ENCODE data around the gene CNTN1.
"Not testable (repeated sequence)": the region's sequence is repeated elsewhere in the genome, so short reads cannot be mapped to it uniquely, and the experiment has no call there.

CNTN1 gene

DNA sequence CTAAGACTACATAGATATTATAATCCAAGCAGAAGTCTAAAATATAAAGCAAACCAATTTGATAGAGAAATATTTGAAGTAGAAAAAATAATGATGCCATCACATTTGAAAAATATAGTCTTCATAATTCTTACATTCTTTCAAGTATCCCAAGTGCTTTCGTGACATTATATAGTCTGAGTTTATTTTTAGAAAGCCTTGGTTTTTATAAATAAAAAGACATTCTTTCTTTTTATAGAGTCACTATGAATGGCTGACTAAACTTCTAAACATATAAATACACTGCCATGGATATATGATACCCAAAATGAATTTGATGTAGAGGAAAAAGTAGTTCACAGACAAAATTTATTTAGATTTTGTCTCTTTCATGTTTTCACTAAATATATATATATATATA is 360.8 kb downstream of the CNTN1 start:
- no peak for DNase-seq

DNA sequence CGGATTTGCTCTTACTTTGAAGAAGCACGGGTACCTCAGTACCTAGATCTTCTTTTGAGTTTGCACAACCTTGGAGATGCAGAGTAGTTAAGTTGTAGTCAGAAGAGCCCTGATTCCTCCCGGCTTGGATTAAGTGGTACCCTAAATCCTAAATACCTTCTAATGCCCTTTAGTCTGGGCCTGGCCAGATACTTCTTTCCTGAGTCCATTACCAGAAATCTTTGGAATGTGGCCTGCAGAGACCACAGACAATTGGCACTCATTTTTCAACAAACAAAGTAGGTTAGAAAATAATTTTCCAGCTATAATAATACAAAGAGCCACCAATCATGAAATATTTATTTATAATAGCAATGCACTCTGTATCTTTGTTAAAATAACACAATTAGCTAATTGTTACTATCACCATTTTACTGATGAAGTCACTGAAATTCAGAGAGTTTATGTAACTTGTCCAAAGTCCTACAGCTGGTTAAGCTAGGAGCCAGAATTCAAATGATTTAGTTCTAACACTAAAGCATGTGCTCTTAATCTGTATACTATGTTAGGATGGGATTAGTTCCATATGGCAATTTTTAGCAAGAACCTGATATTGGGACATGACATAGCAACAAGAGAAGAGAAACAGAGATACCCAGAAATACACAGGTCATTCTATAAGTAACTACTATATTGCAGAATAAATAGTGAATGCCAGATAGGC is 363.8 kb downstream of the CNTN1 start:
- DNase-seq: no peak

DNA sequence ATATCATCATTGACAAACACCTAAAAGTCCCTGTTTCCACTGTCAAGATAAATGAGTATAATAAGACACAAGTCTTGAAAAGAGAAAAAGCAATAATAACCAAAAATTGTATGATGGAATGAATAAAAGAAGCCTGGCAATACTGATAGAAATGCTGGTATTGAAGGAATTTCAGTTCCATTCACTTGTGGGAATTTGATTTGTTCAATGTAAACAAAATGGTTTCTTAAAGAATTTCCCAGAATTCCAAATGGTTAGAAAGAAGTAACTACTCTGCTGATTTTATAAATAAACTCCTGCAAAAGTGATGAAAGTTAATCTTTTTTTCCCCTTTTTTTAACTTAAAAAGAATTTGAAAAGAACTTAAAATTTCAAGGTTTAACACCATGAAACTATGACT is 366.0 kb downstream of the CNTN1 start:
- no peak for DNase-seq

- DNase-seq: no peak
Measured at GRCh38 chr12:41061192-41061591, 369.0 kb downstream of the CNTN1 start.

DNA sequence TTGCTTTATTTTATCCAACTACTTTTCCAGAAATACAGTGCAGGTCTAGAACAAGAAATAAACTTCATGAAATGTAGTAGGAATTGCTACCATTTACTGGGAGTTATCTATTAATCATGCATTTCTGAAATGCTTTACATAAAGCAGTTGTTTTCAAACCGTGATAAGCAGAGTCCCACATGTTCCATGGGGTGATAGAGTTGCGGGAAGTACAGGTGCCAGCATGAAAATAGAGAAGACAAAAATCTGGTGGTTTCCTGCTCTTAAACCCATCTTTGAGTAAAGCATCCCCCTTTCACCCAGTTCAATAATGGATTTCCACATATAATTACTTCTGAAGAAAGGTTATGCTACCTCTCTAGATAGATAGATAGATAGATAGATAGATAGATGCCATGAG is 372.2 kb downstream of the CNTN1 start:
- no peak for DNase-seq

DNA sequence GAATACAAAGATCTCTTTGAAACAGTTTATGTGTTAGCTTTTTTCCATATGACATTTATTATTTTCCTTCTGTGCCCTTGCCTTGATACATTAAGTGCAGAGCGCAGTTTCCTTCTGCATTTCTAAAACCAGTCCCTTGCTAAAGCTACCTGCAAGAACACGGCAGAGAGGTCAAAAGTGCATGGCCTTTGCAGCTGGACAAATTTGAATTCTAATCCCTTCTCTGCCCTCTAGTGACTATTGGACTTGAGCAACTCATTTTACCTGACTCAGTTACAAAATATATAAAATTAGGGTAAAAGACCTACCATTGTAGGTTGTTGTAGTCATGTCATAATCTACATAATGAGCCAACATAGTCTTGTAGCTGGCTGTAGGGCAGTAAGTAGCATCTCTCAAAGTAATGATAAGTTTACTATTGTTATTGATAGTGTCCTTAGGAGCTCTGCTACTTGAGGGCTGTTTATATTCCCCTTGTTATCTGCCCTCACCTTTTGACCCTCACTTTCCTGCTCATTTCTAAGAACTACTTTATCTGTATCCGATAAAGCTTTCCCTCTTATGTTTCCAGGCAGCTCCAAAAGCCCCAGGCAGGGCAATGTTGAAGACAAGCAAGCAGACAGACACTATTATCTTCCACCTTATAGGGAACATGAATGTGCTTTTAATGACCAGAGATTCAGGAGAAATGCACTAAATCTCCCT is 375.9 kb downstream of the CNTN1 start:
- no peak for DNase-seq

DNA sequence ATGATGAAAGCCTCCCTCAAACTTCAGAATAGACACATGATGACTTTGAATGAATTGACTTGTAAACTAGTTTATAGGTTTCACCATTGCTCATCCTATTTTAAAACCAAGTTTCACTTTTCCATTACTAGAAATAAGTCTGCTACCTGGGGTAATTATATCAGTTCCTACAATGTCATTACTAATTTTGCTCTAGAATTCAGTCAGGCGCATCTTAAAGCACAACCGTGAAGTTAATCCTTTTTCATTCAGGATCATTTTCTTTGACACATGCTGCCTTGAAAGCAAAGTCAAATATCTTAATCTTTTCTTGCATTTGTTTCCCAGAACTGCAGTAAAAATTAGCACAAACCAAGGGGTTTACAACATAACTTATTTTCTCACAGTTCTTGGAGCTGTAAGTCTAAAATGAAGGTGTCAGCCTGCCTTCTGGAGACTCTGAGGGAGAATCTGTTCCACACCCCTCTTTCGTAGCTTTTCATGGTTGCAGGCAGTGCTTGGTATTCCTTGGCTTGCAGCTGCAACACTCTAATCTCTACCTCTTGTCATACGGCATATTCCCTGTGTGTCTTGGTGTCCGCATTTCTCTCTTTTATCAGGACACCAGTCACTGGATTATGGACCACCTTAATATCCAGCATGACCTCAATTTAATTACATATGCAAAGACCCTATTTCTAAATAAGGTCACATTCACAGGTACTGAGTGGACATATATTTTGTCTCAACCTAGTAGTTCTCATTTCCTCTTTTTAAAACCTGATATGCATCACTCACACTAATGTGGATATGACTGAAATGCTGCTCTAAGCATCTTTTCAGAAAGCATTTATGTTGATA is 381.6 kb downstream of the CNTN1 start:
- DNase-seq: no peak

GRCh38 chr12:41074473-41074769 is 382.2 kb downstream of the CNTN1 start:
- DNase-seq: no peak

DNA sequence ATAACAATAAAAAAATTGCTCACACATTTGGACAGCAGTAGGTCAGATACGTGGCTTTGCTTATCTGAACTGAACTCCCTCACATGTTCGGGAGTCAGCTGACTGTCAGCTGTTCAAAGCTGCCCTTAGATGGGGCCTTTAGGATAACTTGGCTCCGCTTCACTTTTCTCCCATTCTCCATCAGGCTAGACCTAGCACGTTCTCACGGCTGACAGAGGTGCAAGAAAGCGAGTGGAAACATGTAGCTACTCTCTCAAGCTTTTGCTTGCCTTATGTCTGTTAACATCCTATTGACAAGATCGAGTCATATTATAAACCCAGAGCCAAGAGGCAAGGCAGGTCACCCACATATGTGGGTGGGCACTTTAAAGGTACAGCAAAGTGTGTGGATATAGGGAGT is 383.9 kb downstream of the CNTN1 start:
- no peak for DNase-seq

- not testable (repeated sequence) for DNase-seq
Measured at GRCh38 chr12:41081241-41081640, 389.0 kb downstream of the CNTN1 start.

DNA sequence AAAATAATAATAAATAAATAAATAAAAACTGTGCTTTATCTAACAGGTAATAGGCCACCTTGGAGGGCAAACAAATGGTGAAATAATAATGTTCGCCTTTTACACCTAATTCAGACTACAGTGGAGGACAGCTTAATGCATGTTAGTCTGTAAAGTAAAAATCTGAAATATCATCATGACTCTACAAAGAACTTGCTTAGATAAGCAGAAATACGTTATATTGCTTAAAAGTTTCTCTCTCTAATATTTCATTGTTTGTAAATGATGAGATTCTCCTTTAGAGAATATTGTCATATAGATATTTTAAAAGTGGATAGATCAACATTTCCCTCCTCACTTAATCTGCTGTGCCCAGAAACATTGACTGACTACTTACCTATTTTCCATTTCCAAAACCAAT is 397.2 kb downstream of the CNTN1 start:
- no peak for DNase-seq

DNA sequence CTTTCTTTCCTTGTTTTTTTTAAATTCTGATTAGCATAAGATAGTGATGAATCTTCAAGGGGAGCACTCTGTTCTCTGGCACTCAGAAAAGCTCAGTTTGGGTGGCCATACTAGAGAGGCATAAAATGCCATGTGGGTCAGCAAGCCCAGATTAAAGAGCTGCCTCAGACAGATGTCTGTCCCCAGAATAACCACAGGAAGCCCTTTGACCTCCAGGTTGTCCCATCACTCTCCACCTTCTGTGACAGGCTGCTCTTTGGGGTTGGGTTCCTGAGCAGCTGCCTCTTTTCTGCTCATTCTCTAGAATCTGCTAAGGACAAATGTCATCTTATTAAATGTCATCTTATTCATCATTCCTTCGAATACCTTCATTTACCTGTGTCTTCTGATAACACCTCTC is 399.9 kb downstream of the CNTN1 start:
- DNase-seq: no peak

- no peak for DNase-seq
Measured at GRCh38 chr12:41096797-41097196, 404.6 kb downstream of the CNTN1 start.

DNA sequence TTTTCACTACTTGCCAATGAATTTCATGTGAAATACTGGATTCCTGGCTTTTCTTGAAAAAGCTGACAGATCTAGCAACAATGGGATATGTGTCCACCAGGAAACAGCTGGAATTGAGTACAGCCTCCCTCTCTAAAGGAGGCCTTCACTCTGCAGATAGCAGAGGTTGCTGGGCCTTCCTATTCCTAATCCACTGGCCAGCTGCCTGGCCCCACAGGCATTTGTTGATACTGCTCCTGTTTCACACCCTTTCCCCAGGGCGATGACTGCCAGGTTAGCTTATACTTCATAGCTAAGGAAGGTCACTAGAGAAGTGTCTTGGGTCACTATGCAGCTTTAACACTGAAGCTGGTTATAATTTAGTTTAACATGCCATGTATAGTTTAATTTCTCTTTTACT is 408.3 kb downstream of the CNTN1 start:
- DNase-seq: no peak

- DNase-seq: no peak
Measured at GRCh38 chr12:41101806-41102205, 409.6 kb downstream of the CNTN1 start.

- DNase-seq: no peak
Measured at GRCh38 chr12:41103614-41104013, 411.4 kb downstream of the CNTN1 start.

- no peak for DNase-seq
Measured at GRCh38 chr12:41106315-41106714, 414.1 kb downstream of the CNTN1 start.

GRCh38 chr12:41108032-41108431 is 415.8 kb downstream of the CNTN1 start:
- DNase-seq: no peak

DNA sequence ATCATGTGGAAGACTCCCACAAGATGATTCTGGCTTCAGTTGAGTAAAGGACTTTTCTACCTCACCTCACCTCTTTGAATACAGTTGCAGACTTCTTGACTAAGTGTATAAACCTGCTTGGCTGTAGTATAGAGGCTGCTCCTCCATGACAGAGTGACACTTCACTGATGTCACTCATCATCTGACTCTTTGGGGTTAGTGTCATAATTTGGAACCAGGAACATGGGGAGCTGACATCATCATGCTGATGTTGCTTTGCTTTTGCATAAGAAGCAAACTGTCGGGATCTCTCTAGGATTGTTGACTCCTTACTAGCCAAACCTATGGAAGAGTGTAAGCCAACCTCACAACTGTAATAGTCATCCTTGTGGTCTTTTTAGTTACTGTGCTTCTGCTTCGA is 420.7 kb downstream of the CNTN1 start:
- no peak for DNase-seq

- DNase-seq: no peak
Measured at GRCh38 chr12:41120211-41120610, 428.0 kb downstream of the CNTN1 start.

- DNase-seq: no peak
Measured at GRCh38 chr12:41121374-41121773, 429.1 kb downstream of the CNTN1 start.
